K562 (cell line): ENCODE data around the gene ZFPM1.

ENCODE experiments used
- ARID2 ChIP-seq: fragments of 450-650 bp; IDR thresholded peaks from 2 replicates; pipeline ENCODE4 v1.6.1; 2017; ENCODE audit warnings: antibody characterized with exemption, mild to moderate bottlenecking
- CBX2 ChIP-seq: fragments of 200-600 bp; sonication (generic); IDR thresholded peaks from one replicate; pipeline ENCODE4 v1.6.1; 2012; ENCODE audit warnings: mild to moderate bottlenecking, low read length, inconsistent platforms; ENCODE audit not compliant: insufficient read depth, poor library complexity, severe bottlenecking
- FOXJ2 ChIP-seq: fragments of 200-800 bp; sonication (Bioruptor generic); IDR thresholded peaks from 2 replicates; pipeline ENCODE4 v1.6.1; 2016; ENCODE audit warnings: missing genetic modification characterization, missing compliant biosample characterization
- HMG20A ChIP-seq: fragments of 450-650 bp; formaldehyde crosslinking; conservative IDR thresholded peaks from 2 replicates; pipeline ENCODE4 v1.4.0; 2020; ENCODE audit warnings: mild to moderate bottlenecking, mixed read lengths
- KDM4B ChIP-seq, 2 experiments: fragments of 450-650 bp in 1 of 2; sonication (generic) in 1 of 2; IDR thresholded peaks; 2 replicates each; pipeline ENCODE4 v1.6.1; 2016 to 2017; ENCODE audit warnings: borderline replicate concordance in 2 of 2, antibody characterized with exemption in 1 of 2, low read depth in 1 of 2, mild to moderate bottlenecking in 1 of 2
- PML ChIP-seq: IDR thresholded peaks from 2 replicates; pipeline ENCODE4 v1.6.1; 2012; ENCODE audit warnings: low read length, inconsistent platforms
- POLR2A ChIP-seq: fragments of 450-650 bp; conservative IDR thresholded peaks from 2 replicates; pipeline ENCODE4 v1.6.1; 2016
- SMAD3 ChIP-seq: fragments of 450-650 bp; formaldehyde crosslinking; conservative IDR thresholded peaks from 2 replicates; pipeline ENCODE4 v1.4.0; 2020; ENCODE audit warnings: mild to moderate bottlenecking
- TF ChIP-seq, protein P1 (sequence below): sonication (generic); formaldehyde crosslinking; IDR thresholded peaks from 2 replicates; pipeline ENCODE4 v1.8.0; 2023; ENCODE audit warnings: missing genetic modification reagents, mild to moderate bottlenecking, borderline replicate concordance
- TF ChIP-seq, protein P2 (sequence below), 3 experiments: IDR thresholded peaks in 2 of 3; conservative IDR thresholded peaks in 1 of 3; 2 replicates each; pipeline ENCODE4 v1.5.1; 2011 to 2012; ENCODE audit warnings: low read length in 3 of 3, mild to moderate bottlenecking in 3 of 3, control low read depth in 2 of 3, improper control_type of control experiment in 1 of 3, inconsistent platforms in 1 of 3, low read depth in 1 of 3, mixed read lengths in 1 of 3, moderate library complexity in 1 of 3; ENCODE audit not compliant: insufficient read depth in 2 of 3
- TF ChIP-seq, protein P3 (sequence below), 2 experiments: fragments of 200-800 bp in 1 of 2; sonication (Bioruptor generic) in 1 of 2; sonication (generic) in 1 of 2; formaldehyde crosslinking in 1 of 2; IDR thresholded peaks in 1 of 2; conservative IDR thresholded peaks in 1 of 2; 2 replicates each; pipeline versions ENCODE4 v1.5.0 to v1.6.1; 2016 to 2020; ENCODE audit warnings: missing compliant biosample characterization in 1 of 2, missing genetic modification characterization in 1 of 2, missing genetic modification reagents in 1 of 2
- TF ChIP-seq, protein P4 (sequence below): sonication (generic); formaldehyde crosslinking; IDR thresholded peaks from 2 replicates; pipeline ENCODE4 v1.8.0; 2022; ENCODE audit warnings: mild to moderate bottlenecking, missing genetic modification reagents
- TF ChIP-seq, protein P5 (sequence below), 2 experiments: fragments of 450-650 bp in 1 of 2; sonication (generic) in 1 of 2; formaldehyde crosslinking; conservative IDR thresholded peaks; 2 replicates each; pipeline versions ENCODE4 v1.4.0 to v1.8.1; 2020 to 2022; ENCODE audit warnings: mild to moderate bottlenecking in 1 of 2, missing genetic modification reagents in 1 of 2

DNA sequence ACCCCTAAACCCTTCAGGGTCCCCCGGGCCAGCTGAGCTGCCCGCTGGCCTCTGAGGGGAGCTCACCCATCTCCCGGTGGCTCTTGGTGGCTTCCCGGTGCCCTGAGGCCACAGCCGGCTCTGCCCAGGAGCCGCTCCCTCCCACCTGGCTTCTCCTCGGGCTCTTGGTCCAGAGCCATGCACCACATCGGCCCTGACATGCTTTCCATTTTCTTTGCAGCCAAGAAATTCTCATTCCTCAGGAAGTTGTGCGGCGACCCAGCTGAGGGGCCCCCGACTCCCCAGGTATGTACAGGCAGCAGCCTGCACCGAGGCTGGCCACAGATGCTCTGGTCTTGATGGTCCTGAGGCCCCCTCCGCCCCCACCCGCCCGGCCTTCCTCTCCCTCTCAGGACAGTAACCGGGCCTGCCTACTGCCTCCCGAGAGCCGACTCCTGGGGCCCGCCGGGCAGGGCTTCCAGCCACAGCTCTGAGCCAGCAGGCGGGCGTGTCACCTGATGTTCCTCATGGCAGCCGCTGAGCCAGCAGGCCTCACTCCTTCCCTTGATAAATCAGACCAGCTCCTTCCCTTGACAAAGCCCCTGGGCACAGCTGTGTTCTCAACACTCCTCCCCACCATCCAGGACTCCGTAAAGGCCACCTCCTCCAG is 28.4 kb upstream of the ZFPM1 start:
- TF ChIP-seq POLR2A (no peak), PML (no peak), ARID2 (no peak), HMG20A (no peak), FOXJ2 (tag) (no peak), SMAD3 (CRISPR knock-in tag) (no peak), KDM4B (IDR thresholded peaks at IDR 0.05; ENCODE audit: borderline replicate concordance in 2 of 2, low read depth in 1 of 2) (no peak), CBX2 (no peak)
- TF ChIP-seq, protein P1, sequence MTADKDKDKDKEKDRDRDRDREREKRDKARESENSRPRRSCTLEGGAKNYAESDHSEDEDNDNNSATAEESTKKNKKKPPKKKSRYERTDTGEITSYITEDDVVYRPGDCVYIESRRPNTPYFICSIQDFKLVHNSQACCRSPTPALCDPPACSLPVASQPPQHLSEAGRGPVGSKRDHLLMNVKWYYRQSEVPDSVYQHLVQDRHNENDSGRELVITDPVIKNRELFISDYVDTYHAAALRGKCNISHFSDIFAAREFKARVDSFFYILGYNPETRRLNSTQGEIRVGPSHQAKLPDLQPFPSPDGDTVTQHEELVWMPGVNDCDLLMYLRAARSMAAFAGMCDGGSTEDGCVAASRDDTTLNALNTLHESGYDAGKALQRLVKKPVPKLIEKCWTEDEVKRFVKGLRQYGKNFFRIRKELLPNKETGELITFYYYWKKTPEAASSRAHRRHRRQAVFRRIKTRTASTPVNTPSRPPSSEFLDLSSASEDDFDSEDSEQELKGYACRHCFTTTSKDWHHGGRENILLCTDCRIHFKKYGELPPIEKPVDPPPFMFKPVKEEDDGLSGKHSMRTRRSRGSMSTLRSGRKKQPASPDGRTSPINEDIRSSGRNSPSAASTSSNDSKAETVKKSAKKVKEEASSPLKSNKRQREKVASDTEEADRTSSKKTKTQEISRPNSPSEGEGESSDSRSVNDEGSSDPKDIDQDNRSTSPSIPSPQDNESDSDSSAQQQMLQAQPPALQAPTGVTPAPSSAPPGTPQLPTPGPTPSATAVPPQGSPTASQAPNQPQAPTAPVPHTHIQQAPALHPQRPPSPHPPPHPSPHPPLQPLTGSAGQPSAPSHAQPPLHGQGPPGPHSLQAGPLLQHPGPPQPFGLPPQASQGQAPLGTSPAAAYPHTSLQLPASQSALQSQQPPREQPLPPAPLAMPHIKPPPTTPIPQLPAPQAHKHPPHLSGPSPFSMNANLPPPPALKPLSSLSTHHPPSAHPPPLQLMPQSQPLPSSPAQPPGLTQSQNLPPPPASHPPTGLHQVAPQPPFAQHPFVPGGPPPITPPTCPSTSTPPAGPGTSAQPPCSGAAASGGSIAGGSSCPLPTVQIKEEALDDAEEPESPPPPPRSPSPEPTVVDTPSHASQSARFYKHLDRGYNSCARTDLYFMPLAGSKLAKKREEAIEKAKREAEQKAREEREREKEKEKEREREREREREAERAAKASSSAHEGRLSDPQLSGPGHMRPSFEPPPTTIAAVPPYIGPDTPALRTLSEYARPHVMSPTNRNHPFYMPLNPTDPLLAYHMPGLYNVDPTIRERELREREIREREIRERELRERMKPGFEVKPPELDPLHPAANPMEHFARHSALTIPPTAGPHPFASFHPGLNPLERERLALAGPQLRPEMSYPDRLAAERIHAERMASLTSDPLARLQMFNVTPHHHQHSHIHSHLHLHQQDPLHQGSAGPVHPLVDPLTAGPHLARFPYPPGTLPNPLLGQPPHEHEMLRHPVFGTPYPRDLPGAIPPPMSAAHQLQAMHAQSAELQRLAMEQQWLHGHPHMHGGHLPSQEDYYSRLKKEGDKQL (CRISPR knock-in tag) = no peak
- TF ChIP-seq, protein P2, sequence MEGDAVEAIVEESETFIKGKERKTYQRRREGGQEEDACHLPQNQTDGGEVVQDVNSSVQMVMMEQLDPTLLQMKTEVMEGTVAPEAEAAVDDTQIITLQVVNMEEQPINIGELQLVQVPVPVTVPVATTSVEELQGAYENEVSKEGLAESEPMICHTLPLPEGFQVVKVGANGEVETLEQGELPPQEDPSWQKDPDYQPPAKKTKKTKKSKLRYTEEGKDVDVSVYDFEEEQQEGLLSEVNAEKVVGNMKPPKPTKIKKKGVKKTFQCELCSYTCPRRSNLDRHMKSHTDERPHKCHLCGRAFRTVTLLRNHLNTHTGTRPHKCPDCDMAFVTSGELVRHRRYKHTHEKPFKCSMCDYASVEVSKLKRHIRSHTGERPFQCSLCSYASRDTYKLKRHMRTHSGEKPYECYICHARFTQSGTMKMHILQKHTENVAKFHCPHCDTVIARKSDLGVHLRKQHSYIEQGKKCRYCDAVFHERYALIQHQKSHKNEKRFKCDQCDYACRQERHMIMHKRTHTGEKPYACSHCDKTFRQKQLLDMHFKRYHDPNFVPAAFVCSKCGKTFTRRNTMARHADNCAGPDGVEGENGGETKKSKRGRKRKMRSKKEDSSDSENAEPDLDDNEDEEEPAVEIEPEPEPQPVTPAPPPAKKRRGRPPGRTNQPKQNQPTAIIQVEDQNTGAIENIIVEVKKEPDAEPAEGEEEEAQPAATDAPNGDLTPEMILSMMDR (IDR thresholded peaks at IDR 0.05 in 2 of 3, conservative IDR thresholded peaks at IDR 0.05 in 1 of 3; ENCODE audit: insufficient read depth in 2 of 3, low read depth in 1 of 3, low read length in 3 of 3) = no peak
- TF ChIP-seq, protein P3, sequence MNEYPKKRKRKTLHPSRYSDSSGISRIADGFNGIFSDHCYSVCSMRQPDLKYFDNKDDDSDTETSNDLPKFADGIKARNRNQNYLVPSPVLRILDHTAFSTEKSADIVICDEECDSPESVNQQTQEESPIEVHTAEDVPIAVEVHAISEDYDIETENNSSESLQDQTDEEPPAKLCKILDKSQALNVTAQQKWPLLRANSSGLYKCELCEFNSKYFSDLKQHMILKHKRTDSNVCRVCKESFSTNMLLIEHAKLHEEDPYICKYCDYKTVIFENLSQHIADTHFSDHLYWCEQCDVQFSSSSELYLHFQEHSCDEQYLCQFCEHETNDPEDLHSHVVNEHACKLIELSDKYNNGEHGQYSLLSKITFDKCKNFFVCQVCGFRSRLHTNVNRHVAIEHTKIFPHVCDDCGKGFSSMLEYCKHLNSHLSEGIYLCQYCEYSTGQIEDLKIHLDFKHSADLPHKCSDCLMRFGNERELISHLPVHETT (CRISPR knock-in tag; conservative IDR thresholded peaks at IDR 0.05 in 1 of 2, IDR thresholded peaks at IDR 0.05 in 1 of 2) = no peak
- TF ChIP-seq, protein P4, sequence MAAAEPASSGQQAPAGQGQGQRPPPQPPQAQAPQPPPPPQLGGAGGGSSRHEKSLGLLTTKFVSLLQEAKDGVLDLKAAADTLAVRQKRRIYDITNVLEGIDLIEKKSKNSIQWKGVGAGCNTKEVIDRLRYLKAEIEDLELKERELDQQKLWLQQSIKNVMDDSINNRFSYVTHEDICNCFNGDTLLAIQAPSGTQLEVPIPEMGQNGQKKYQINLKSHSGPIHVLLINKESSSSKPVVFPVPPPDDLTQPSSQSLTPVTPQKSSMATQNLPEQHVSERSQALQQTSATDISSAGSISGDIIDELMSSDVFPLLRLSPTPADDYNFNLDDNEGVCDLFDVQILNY = no peak
- TF ChIP-seq, protein P5, sequence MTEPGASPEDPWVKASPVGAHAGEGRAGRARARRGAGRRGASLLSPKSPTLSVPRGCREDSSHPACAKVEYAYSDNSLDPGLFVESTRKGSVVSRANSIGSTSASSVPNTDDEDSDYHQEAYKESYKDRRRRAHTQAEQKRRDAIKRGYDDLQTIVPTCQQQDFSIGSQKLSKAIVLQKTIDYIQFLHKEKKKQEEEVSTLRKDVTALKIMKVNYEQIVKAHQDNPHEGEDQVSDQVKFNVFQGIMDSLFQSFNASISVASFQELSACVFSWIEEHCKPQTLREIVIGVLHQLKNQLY (CRISPR knock-in tag; conservative IDR thresholded peaks at IDR 0.05) = no peak
